Measurements from ENCODE around the gene CASQ1.

DNA sequence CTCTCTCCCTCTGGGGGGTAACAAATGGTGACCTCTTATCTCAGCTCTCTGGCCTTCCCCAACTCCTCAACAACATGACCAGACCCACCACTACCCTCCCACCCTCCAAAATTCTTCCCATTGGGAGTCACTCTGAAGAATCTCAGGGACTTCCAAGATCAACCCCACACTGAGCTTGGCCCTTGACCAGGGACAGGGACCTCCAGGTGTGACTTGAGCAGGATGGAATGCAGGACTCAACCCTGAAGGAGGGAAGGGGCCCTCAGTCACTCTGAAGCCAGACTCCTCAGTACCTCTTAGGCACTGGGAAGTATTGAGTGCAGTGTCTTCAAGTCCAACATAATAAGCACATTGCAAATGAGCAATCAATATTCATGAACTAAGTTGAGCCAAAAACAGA, 1.9 kb downstream of the CASQ1 start:
- TF ChIP-seq POLR2A (IDR thresholded peaks at IDR 0.05) = no peak
- TF ChIP-seq, protein P1, sequence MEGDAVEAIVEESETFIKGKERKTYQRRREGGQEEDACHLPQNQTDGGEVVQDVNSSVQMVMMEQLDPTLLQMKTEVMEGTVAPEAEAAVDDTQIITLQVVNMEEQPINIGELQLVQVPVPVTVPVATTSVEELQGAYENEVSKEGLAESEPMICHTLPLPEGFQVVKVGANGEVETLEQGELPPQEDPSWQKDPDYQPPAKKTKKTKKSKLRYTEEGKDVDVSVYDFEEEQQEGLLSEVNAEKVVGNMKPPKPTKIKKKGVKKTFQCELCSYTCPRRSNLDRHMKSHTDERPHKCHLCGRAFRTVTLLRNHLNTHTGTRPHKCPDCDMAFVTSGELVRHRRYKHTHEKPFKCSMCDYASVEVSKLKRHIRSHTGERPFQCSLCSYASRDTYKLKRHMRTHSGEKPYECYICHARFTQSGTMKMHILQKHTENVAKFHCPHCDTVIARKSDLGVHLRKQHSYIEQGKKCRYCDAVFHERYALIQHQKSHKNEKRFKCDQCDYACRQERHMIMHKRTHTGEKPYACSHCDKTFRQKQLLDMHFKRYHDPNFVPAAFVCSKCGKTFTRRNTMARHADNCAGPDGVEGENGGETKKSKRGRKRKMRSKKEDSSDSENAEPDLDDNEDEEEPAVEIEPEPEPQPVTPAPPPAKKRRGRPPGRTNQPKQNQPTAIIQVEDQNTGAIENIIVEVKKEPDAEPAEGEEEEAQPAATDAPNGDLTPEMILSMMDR (IDR thresholded peaks at IDR 0.05) = no peak
